Endothelial cell of umbilical vein (primary cell): ENCODE data around the gene SHISA7. TPM values are rescaled to one million over a fixed set of nuclear protein-coding genes. Genes with fewer than 3 reads are reported as not detected.

Experiments
- BruUV-seq: library from RNA; stranded (reverse); fragments of 400-500 nt; replicated peaks from 2 replicates; lab custom pipeline; 2021; lab: Mats Ljungman, UMichigan
- CTCF ChIA-PET: fragments of 300-600, 350-600 bp; sonication (Branson Sonifier 250); formaldehyde crosslinking; loops from one replicate; lab custom pipeline; 2021; ENCODE audit warnings: antibody characterized with exemption, inconsistent platforms; lab: Charles Lee
- POLR2A ChIA-PET: fragments of 300-600, 350-600 bp; sonication (Branson Sonifier 250); formaldehyde crosslinking; loops from one replicate; lab custom pipeline; 2021; ENCODE audit warnings: antibody characterized with exemption, inconsistent platforms; lab: Charles Lee
- DNase-seq: peaks from one replicate; pipeline ENCODE4 v3.0.0-alpha.2; 2011; ENCODE audit warnings: low read depth, low spot score
- FAIRE-seq: peaks from 2 replicates; lab custom pipeline; 2011; peaks lifted over from hg19 to GRCh38; lab: Jason Lieb, UNC
- H2AFZ ChIP-seq: 2 replicates; pipeline ENCODE4 v1.6.0; 2012; ENCODE audit warnings: low read depth, low read length, control low read depth, inconsistent platforms
- H3K27ac ChIP-seq: 2 replicates; pipeline ENCODE4 v1.5.1; 2011; ENCODE audit warnings: low read depth, mild to moderate bottlenecking, control low read depth, low read length, moderate library complexity; ENCODE audit not compliant: insufficient read depth
- H3K27me3 ChIP-seq, 2 experiments: 2 replicates each; pipeline versions ENCODE4 v1.6.0 to v1.6.1; 2011; ENCODE audit warnings: low read length in 2 of 2, mixed read lengths in 1 of 2; ENCODE audit not compliant: control insufficient read depth in 2 of 2, insufficient read depth in 2 of 2
- H3K36me3 ChIP-seq, 2 experiments: 2 replicates in 1 of 2; 3 replicates in 1 of 2; pipeline ENCODE4 v1.5.1; 2011; ENCODE audit warnings: low read length in 2 of 2, mild to moderate bottlenecking in 1 of 2, moderate library complexity in 1 of 2; ENCODE audit not compliant: control insufficient read depth in 2 of 2, insufficient read depth in 2 of 2; ENCODE audit errors: extremely low read depth in 1 of 2
- H3K4me1 ChIP-seq: 3 replicates; pipeline ENCODE4 v1.5.1; 2011; ENCODE audit warnings: mild to moderate bottlenecking, low read length; ENCODE audit not compliant: control insufficient read depth, insufficient read depth; ENCODE audit errors: extremely low read depth
- H3K4me2 ChIP-seq: 2 replicates; pipeline ENCODE4 v1.6.1; 2011; ENCODE audit warnings: low read length, control low read depth, mixed read lengths; ENCODE audit not compliant: insufficient read depth
- H3K4me3 ChIP-seq, 3 experiments: fragments of 200-600 bp in 1 of 3; sonication (generic), shearing (Covaris generic) in 1 of 3; replicated peaks in 1 of 3; 2 replicates each; pipeline ENCODE4 v1.5.1; 2011 to 2016; ENCODE audit warnings: control low read depth in 3 of 3, low read length in 3 of 3, mild to moderate bottlenecking in 2 of 3, inconsistent platforms in 1 of 3, low read depth in 1 of 3, moderate library complexity in 1 of 3; ENCODE audit not compliant: insufficient read depth in 1 of 3
- H3K79me2 ChIP-seq: 2 replicates; pipeline ENCODE4 v1.6.0; 2012; ENCODE audit warnings: low read length, inconsistent platforms; ENCODE audit not compliant: control insufficient read depth, insufficient read depth
- H3K9ac ChIP-seq: replicated peaks from 2 replicates; pipeline ENCODE3; 2011; ENCODE audit warnings: low read length, control low read depth; ENCODE audit not compliant: insufficient read depth; ENCODE audit errors: extremely low read depth
- H3K9me1 ChIP-seq: replicated peaks from 3 replicates; pipeline ENCODE4 v1.6.0; 2011; ENCODE audit warnings: mild to moderate bottlenecking, low read length; ENCODE audit not compliant: control insufficient read depth, insufficient read depth; ENCODE audit errors: extremely low read depth
- H3K9me3 ChIP-seq: replicated peaks from 2 replicates; pipeline ENCODE4 v1.5.1; 2012; ENCODE audit warnings: low read length, inconsistent platforms; ENCODE audit not compliant: control insufficient read depth, insufficient read depth
- H4K20me1 ChIP-seq: replicated peaks from 2 replicates; pipeline ENCODE3; 2011; ENCODE audit warnings: mild to moderate bottlenecking, low read length; ENCODE audit not compliant: control insufficient read depth, insufficient read depth; ENCODE audit errors: extremely low read depth
- CTCF ChIP-seq, 2 donors: IDR thresholded peaks; 1 replicate in 1 of 2; 2 replicates in 1 of 2; pipeline ENCODE4 v1.5.1; 2011; ENCODE audit warnings: low read length in 2 of 2, mild to moderate bottlenecking in 2 of 2, moderate library complexity in 2 of 2, control low read depth in 1 of 2, inconsistent platforms in 1 of 2, low read depth in 1 of 2; ENCODE audit not compliant: insufficient read depth in 1 of 2; ENCODE audit errors: extremely low read depth in 1 of 2
- FOS ChIP-seq: IDR thresholded peaks from 2 replicates; pipeline ENCODE4 v1.6.1; 2011; ENCODE audit warnings: mild to moderate bottlenecking, low read length, moderate library complexity, borderline replicate concordance; ENCODE audit not compliant: insufficient read depth
- GATA2 ChIP-seq: IDR thresholded peaks from 2 replicates; pipeline ENCODE4 v1.7.0; 2011; ENCODE audit warnings: low read depth, mild to moderate bottlenecking, moderate library complexity, mixed read lengths, low read length; ENCODE audit not compliant: insufficient read length, insufficient read depth
- POLR2A ChIP-seq: IDR thresholded peaks from 2 replicates; pipeline ENCODE4 v1.6.1; 2012; ENCODE audit warnings: low read depth, mild to moderate bottlenecking, control low read depth, low read length
- POLR2AphosphoS5 ChIP-seq: IDR thresholded peaks from 2 replicates; pipeline ENCODE4 v1.6.1; 2012; ENCODE audit warnings: low read depth, mild to moderate bottlenecking, control low read depth, low read length, moderate library complexity; ENCODE audit not compliant: insufficient read depth
- dilution Hi-C: fragments of 300-500 bp; cut with MboI; formaldehyde crosslinking; loops from one replicate; pipeline ENCODE4 v1.15.0; 2019; ENCODE audit warnings: low sequenced_read_pairs; ENCODE audit not compliant: extremely low pct_ligation_motif_present
- intact Hi-C: fragments of 100-400 bp; cut with micrococcal nuclease; formaldehyde crosslinking; loops from one replicate; pipeline ENCODE4 v1.10.0; 2022
- polyA plus RNA-seq, 4 experiments: library from polyadenylated mRNA; depleted of rRNA in 3 of 4; stranded (reverse) in 3 of 4; unstranded in 1 of 4; fragments of >200 nt; gene quantifications; 2 replicates each; pipeline versions ENCODE4 v1.2.1 to v1.2.3, GENCODE V29; 2011 to 2012; ENCODE audit warnings: missing spikeins in 1 of 4
- total RNA-seq: library from RNA; stranded (reverse); gene quantifications from 2 replicates; pipeline ENCODE4 v1.2.3, GENCODE V29; 2021
- TF ChIP-seq, protein P1 (sequence below): IDR thresholded peaks from 2 replicates; pipeline ENCODE4 v1.6.1; 2011; ENCODE audit not compliant: insufficient read depth, insufficient read length

Gene SHISA7
- total and polyA plus RNA-seq, 2 donors (not counting 3 experiments of a cell fraction or from before 2014, with no cell fraction given), result not detected

- no TSS peak for BruUV-seq
- no peaks in the 10 kb centered on the region for H3K36me3 ChIP-seq
- no peaks in the 10 kb centered on the region for H3K79me2 ChIP-seq
- FAIRE-seq, result no peak
- H3K4me3 ChIP-seq, result no peak overlapping the region
- no peak overlapping the region for H3K27ac ChIP-seq
- ChIA-PET POLR2A (no interaction called here), CTCF (interaction anchor here (0.8 kb wide), 1 partner anchor 10 kb away, joined by 3 read pairs; no protein-coding TSS in a partner anchor)
- TF ChIP-seq POLR2A (no peak), FOS (no peak)
- H3K9me1 ChIP-seq, result no peaks in the 10 kb centered on the region
- H2AFZ ChIP-seq, result no peak overlapping the region
- H4K20me1 ChIP-seq, result no peaks in the 10 kb centered on the region
- no peaks in the 10 kb centered on the region for H3K9me3 ChIP-seq
- no peak overlapping the region for H3K4me2 ChIP-seq
- intact Hi-C loops, result no loop called here
- no peak overlapping the region for H3K9ac ChIP-seq
- peaks cover 0 to 5% of the 10 kb centered on the region in 2 experiments for H3K27me3 ChIP-seq
- no peak for DNase-seq
- dilution Hi-C loops, result no loop called here
- no peaks in the 10 kb centered on the region for H3K4me1 ChIP-seq
Observed at GRCh38 chr19:55426042-55426441, 17.1 kb downstream of the SHISA7 start.

- H3K27me3 ChIP-seq, result peaks cover 0 to 10% of the 10 kb centered on the region in 2 experiments
- H3K4me1 ChIP-seq, result no peaks in the 10 kb centered on the region
- H3K27ac ChIP-seq, result no peak overlapping the region
- no TSS peak for BruUV-seq
- H3K4me3 ChIP-seq, result no peak overlapping the region
- ChIA-PET POLR2A (interaction anchor here (0.6 kb wide), 1 partner anchor 19 kb away, joined by 6 read pairs; no protein-coding TSS in a partner anchor), CTCF (interaction anchor here (0.9 to 1.6 kb wide), 2 partner anchors 79 to 123 kb away, joined by 4 to 5 read pairs; no protein-coding TSS in a partner anchor)
- intact Hi-C loops (no loop called here), dilution Hi-C loops (no loop called here)
- no peaks in the 10 kb centered on the region for H3K36me3 ChIP-seq
- no peaks in the 10 kb centered on the region for H3K9me1 ChIP-seq
- DNase-seq, result no peak
- H3K79me2 ChIP-seq, result no peaks in the 10 kb centered on the region
- no peaks in the 10 kb centered on the region for H3K9me3 ChIP-seq
- no peak overlapping the region for H2AFZ ChIP-seq
- no peak overlapping the region for H3K4me2 ChIP-seq
- no peak for TF ChIP-seq POLR2A
- no peak for TF ChIP-seq POLR2AphosphoS5
- no peak for TF ChIP-seq GATA2
- TF ChIP-seq CTCF (IDR thresholded peaks at IDR 0.05; ENCODE audit: extremely low read depth in 1 of 2, insufficient read depth in 1 of 2, low read depth in 1 of 2, low read length in 2 of 2), result no peak
- TF ChIP-seq, protein P1, sequence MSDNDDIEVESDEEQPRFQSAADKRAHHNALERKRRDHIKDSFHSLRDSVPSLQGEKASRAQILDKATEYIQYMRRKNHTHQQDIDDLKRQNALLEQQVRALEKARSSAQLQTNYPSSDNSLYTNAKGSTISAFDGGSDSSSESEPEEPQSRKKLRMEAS, result no peak
- no peaks in the 10 kb centered on the region for H4K20me1 ChIP-seq
- no peak overlapping the region for H3K9ac ChIP-seq
- FAIRE-seq, result no peak
Observed at GRCh38 chr19:55424518-55424917, 18.6 kb downstream of the SHISA7 start.
